ENCODE data around the gene EIF4A3.

Gene EIF4A3

DNA sequence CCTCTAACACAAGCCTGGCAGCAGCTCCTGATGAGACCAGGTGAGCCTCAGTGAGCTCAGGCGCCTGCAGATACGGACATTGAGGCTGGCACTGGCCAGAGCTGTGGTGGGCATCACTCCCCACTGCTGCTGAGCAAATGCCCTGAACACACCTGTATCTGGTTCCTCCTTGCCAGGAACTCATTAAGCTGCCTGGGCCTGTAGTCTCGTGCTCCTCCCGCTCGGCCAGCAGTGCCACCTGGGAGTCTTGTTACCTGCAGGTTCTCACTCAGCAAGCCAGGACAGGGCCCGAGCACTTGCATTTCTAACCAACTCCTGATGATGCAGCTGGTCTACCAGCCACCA lies 13.3 kb downstream of the EIF4A3 start:
- DNase-seq (ENCODE audit: low spot score): no peak

DNA sequence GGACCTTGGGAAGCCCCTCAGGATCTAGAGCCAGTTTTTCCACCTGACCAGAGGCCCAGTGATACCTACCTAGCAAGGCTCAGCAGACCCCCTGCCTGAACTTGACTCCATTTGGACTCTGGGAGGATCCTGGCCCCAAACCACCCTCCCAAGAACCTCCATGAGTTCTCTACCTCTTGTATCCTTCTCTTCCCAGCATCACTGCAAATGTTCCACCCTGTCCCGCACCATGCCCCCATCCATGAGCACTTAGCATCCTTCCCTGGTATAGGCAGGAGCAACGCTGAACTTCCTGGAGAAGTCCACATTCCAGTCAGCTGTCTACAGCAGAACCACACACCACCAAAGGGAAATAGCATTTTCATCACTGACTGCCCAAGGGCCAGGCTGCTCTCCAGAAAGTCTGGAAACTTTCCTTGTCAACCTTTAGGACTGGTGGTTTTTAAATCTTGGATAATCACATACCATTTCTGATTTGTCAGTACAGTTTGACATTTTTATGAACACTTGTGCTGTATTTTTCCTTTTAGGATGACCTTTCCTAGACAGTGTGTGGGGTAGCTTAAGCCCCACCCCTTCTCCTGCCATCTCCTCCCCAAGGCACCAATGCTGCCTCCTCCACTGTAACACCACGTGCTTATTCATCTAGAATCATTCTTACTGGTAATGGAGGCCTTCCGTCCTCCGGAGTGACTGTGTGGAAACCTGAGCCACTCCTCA lies 13.9 kb downstream of the EIF4A3 start:
- no peak for DNase-seq (ENCODE audit: low spot score)

DNA sequence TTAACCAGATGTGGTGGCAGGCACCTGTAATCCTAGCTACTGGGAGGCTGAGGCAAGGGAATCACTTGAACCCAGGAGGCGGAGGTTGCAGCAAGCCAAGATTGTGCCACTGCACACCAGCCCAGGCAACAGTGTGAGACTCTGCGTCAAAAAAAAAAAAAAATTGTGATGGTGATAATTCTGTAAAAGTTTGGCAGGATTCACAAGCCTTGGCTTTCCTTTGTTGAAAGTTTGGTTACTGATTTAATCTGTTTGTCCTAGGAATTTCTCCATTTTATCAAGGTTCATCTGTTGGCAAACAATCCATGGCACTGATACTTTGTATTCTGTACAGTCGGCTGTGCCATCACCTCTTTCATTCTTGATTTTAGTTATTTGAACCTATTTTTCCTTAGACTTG lies 15.9 kb downstream of the EIF4A3 start:
- DNase-seq (ENCODE audit: low spot score): no peak

DNA sequence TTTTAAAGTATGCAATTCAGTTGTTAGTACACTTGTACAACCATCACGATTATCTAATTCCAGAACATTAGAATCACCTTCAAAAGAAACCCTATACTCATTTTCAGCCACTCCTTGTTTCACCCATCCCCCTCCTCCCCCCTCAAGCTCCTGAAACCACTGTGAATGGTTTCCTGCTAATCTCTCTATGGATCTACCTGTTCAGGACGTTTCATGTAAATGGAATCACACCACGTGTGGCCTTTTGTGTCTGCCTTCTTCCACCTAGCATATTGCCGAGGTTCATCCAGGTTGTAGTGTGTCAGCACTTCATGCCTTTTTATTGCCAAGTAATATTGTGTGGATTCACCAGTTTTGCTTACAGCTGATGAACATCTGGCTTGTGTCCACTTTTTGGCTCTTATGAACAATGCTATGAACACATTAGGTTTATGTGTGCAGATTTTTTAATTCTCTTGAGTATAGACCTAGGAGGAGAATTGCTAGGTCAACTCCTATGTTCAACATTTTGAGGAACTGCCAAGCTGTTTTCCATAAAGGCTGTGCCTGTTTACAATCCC lies 17.8 kb downstream of the EIF4A3 start:
- no peak for DNase-seq (ENCODE audit: low spot score)

DNA sequence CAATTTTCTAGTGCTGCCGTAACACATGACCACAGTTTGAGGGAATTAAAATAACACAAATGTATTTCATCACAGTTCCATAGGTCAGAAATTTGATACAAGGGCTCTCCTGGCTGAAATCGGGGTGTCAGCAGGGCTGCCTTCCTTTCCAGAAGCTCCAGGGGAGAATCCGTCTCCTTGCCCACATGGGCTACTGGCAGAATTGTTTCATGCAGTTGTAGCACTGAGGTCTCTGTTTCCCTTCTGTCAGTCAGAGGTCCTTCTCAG lies 20.5 kb downstream of the EIF4A3 start:
- no peak for DNase-seq (ENCODE audit: low spot score)

DNA sequence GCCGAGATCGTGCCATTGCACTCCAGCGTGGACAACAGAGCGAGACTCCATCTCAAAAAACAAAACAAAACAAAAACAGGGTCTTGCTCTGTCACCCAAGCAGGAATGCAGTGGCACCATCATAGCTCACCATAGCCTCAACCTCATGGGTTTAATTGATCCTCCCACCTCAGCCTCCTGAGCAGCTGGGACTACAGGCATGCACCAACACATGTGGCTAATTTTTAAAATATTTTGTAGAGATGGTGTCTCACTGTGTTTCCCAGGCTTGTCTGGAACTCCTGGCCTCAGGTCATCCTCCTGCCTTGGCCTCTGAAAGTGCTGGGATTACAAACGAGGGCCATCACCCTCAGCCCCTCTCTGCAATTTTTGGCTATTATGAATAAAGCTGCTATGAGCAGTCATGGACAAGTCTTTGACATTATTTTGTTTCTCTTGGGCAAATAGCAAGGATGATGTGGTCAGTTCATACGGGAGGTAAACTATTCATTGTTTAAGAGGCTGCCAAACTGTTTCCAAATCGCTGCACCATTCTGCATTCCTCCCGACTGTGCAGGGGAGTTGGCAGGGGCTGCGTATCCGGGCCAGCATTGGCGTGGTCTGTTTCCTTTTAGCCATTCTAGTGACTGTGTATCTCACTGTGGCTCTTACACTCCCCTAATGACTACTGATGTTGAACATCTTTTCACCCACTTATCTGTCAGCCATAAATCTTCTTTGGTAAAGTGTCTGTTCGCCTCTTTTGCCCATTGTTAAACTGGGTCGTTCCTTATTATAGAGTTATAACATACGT lies 21.1 kb downstream of the EIF4A3 start:
- no peak for DNase-seq (ENCODE audit: low spot score)

DNA sequence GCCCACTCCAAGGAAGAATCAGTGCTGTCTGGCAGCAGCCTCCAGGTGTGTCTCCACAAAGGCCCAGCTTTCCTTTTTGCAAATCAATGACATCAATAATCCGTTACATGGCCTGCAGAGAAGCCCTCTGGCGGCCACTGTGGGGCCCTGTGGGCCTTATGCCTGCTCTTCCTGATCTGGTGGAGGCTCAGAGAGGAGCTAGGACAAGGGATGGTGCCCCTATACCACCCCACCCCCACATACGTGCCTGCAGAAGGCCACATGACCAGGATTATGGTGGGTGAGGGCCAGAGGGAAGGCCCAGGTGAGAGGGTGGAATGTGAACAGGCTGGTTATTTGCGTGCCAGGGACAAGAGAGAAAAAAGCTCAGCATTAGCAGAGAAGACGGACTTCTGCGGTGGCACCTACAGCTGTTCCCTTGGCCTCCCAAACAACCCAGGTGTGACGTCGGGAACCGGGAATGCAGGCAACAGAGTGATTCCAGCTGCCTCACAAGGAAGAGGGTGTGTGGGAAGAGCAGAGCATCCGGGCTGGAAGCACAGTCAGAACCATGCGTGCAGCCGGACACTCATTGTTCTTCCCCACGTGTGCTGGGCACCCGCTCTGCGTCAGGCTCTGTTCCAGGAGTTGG lies 22.5 kb downstream of the EIF4A3 start:
- DNase-seq (ENCODE audit: low spot score): no peak

DNA sequence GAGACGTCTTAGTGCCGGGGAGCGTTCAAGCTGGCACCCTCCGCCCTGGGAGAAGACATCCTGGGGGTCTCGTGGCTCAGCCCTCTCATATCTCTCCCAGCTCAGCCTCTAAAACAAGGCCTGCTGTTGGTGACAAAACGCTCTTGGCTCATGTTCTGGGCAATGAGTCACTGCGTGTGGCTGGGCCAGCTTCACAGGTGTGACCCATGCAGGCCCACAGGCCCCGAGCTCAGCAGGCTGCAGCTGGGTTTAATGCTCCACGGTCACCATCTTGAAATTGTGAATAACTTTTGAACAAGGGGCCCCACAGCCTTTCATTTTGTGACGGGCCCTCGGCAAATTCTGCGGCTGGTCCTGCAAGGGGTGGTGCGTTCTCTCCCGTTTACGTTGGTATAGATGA lies 23.1 kb downstream of the EIF4A3 start:
- DNase-seq (ENCODE audit: low spot score): no peak

DNA sequence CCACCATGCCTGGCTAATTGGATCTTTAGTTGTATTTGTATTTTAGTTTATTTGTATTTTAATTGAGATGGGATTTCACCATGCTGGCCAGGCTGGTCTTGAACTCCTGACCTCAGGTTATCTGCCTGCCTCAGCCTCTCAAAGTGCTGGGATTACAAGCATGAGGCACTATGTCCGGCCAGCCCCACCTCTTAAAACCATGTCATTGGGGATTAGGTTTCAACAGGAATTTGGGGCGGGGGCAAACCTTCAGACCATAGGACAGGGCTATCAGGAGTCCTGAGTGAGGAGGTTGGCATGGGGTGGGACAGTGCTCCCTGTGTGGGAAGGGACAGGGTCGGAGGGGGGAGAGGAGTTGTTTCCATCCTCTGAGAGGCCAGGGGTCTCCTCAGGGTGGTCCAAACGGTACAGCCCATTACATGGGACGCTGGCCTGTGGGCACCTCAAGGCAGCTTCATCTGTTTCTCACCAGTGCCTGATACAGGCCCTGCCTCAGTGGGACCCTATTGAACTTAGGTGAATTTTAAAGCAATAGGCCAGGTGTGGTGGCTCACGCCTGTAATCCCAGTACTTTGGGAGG lies 23.9 kb downstream of the EIF4A3 start:
- DNase-seq (ENCODE audit: low spot score): no peak

DNA sequence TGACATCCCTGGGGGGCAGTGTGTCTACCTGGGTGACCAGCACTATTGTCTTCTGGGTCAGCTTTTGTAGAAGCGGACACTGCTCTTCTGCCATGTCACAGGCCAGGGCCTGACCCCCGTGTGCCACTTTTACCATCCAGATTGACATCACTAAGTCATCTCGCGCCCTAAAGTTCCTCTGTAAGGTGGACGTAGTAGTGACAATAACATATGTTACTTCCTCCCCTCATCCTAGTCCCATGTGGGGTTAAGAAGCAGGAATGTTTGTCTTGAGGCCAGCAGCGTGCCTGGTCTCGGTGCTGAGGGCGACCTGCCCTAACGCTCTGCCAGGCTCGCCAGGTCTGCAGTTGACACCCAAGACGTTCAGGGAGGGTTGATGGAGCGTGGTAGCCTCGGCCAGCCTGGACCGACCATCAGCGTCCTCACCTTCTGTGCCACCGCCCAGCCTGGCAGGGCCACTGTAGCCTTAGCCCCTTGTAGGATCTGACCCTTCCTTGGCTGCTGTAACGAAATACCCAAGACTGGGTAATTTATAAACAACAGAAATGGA lies 24.8 kb downstream of the EIF4A3 start:
- DNase-seq (ENCODE audit: low spot score): no peak

DNA sequence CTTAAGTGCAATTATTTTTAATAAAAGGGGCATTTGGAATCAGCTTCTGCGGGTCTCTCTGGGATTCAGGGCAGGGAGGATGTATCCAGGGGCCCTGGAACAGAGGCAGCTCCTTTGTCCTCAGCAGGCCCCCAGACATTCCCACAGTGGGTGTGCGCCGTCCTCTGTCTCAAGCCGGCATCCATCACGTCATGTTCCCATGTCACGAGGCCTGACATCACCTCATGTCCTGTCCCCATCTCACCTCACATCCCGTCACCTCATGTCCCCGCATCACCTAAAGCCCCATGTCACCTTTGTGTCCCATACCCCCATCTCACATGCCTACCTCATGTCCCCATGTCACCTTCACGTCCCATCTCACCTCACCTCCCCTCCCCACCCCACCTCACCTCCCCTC lies 27.1 kb downstream of the EIF4A3 start:
- no peak for DNase-seq (ENCODE audit: low spot score)

DNA sequence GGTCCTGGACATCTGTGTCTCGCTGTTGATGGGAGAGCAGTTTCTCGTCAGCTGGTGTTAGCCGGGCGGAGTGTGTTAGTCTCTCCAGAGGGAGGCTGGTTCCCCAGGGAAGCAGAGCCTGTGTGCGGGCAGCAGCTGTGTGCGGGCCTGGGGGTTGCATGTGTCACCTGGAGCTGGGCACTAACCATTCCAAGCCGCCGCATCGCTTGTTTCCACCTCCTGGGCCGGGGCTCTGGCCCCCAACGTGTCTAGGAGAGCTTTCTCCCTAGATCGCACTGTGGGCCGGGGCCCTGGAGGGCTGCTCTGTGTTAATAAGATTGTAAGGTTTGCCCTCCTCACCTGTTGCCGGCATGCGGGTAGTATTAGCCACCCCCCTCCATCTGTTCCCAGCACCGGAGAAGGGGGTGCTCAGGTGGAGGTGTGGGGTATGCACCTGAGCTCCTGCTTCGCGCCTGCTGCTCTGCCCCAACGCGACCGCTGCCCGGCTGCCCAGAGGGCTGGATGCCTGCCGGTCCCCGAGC lies 27.6 kb downstream of the EIF4A3 start:
- no peak for DNase-seq (ENCODE audit: low spot score)

DNA sequence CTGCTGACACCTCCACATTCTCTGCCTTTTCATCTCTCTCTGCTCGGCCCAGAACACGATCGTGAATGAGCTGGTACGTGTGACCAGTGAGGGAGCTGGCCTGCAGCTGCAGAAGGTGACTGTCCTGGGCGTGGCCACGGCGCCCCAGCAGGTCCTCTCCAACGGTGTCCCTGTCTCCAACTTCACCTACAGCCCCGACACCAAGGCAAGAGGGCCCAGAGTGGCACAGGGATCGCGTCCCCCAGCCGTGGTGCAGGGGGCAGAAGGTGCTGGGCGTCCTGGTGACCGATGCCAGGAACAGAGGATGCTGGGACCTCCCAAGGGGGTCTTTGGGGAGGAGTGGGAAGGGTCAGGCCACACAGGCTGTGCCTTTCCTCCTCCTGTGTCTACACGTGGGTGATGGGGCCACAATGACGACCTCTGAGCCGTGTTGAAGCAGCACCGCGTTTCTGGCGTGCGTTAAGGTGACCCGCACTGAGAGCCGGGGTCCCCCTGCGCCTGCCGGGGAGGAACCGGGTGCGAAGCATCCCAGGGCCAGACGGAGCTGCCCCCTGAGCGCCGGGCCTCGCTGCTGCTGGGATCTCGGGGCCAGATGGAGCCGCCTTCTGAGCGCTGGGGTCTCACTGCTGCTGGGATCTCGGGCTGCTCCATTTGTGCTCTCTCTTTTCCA lies 28.2 kb downstream of the EIF4A3 start:
- DNase-seq (ENCODE audit: low spot score): no peak

DNA sequence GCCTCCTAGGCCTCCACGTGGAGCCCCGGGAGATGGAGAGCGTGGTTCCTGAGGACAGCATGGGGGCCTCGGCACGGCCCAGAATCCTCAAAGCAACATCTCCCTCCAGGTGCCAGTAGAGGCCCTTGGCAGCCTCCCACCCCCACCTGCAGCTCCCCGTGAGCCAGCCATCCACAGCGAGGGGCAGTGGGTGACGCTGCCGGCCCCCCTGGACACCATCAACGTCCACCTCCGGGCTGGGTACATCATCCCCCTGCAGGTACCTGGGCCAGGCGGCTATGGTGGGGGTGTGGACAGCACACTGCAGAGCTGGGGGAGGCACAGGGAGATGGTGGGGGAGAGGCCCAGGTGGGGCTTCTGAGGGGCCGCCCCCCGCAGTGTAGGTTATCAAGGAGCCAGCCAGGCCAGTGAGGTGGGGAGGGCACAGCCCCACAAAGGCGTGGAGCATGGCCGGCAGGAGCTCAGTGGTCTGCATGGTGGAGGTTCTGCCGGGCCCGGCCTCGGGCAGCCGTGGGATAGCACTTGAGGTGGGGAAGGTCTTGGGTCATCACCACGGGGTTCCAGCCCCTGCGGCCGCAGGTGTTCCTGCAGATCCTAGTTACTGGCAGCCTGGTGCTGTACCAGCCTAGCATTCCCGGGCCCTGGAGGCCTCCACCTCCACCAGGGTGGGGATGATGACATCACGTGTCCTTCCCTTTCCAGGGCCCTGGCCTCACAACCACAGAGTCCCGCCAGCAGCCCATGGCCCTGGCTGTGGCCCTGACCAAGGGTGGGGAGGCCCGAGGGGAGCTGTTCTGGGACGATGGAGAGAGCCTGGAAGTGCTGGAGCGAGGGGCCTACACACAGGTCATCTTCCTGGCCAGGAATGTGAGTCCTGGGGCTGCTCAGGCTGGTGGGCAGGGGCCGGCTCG lies 29.2 kb downstream of the EIF4A3 start:
- no peak for DNase-seq (ENCODE audit: low spot score)

DNA sequence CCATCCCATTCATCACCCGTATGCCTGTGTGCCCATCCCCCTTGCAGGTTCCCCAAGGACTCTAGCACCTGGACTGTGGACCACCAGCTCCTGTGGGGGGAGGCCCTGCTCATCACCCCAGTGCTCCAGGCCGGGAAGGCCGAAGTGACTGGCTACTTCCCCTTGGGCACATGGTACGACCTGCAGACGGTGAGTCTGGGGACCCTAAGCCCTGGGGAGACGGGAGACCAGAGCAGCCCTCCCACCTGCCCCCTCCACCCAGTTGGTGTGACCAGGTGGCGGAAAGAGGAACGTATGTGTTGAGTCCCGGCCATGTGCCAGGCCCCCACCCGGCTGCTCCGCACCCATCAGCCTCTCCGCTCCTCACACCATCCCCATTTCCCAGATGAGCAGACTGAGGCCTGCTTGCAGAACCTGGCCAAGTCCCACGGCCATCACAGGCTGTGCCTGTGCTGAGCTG lies 30.0 kb downstream of the EIF4A3 start:
- no peak for DNase-seq (ENCODE audit: low spot score)

DNA sequence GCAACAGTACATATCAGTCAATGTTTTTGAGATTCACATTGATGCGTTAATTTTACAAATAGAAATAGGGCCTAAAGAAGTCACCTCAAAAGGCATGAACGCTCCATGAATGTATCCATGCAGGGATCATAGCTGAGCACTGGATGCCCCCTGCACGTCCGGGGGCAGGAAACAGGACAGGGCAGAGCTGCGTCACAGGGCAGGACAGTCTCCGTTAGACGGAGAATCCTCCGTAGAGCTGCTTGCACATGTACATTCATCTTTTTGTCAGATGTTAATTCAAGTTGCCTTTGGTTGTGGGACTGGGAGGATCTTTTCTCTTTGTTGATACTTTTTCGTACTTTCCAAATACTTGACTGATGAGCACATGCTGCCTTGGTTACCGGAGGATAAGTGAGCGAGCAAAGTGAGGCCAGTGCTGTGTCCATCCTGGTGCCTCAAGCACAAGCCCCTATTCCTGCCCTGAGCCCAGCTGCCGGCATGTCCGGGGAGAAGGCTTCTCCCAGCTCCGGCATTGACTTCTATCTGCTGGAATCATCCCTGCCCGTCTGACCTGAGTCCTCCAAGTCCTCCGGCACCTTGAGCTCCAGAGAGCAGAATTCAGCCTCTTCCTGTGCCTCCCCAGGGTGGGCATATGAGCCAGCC lies 30.5 kb downstream of the EIF4A3 start:
- DNase-seq (ENCODE audit: low spot score): no peak

DNA sequence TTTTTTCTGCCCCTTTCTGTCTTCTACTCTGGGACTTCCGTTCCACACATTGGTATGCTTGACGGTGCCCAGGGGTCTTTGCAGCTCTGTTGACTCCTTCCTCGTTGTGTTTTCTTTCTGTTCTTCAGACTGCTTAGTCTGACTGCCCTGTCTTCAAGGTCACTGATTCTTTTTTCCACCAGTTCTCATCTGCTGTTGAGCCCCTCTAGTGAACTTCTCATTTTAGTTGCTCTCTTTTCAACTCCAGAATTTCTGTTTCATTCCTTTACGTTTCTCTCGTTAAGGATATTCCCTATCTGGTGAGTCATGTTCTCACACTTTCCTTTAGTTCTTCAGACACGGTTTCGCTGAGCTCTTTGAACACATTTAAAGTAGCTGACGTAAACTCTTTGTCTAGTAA lies 31.8 kb downstream of the EIF4A3 start:
- no peak for DNase-seq (ENCODE audit: low spot score)

DNA sequence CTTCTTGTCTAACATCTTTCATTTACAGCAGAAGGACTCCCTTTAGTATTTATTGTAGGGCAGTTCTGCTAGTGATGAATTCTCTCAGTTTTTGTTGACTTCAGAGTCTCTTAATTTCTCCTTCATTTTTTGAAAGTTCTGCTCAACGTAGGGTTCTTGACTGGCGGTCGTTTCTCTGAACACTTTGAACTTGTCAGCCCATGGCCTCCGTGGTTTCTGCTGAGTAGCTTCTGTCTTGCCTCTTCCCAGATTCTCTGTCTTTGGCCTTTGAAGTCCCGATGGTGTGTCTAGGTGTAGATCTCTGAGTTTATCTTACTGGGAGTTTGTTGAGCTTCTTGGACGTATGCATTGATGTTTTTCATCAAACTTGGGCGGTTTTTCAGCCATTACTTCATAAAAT lies 32.2 kb downstream of the EIF4A3 start:
- no peak for DNase-seq (ENCODE audit: low spot score)

DNA sequence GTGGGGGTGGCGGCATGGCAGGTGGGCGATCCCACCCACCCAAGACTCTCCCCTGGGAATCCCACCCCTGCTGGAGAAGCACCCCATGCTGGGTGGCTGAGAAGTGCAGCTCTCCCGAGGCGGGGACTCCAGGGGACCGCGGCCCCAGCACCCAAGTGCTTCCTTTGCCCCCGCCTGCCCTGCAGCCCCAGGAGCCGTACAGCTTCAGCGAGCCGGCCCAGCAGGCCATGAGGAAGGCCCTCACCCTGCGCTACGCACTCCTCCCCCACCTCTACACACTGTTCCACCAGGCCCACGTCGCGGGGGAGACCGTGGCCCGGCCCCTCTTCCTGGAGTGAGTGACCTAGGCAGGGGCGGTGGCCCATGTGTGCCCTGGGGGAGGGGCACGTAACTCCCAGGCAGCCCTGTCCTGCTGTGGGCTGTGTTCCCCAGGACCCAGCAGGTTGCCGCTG lies 33.9 kb downstream of the EIF4A3 start:
- no peak for DNase-seq (ENCODE audit: low spot score)

DNA sequence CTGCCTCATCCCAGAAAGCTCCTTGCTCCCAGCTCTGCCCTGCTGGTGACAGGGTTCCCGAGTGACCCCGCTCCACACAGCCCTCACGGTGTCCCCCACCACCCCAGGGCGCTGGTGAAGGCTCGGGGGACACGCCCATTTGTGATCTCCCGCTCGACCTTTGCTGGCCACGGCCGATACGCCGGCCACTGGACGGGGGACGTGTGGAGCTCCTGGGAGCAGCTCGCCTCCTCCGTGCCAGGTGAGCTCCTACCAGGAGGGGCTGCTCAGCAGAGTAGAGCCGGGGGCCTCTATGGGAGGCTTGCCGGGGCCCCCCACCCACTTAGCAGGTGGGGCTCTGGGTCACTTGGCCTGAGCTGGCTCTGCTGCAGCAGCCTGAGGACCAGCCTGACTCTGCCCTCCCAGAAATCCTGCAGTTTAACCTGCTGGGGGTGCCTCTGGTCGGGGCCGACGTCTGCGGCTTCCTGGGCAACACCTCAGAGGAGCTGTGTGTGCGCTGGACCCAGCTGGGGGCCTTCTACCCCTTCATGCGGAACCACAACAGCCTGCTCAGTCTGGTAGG lies 34.4 kb downstream of the EIF4A3 start:
- DNase-seq (ENCODE audit: low spot score): no peak
